NOMO-1 treated with DMSO at 0.1 percent for 48 hours (cell line): ENCODE data around the gene CDH13.

Experiments used
- DNase-seq: peaks from one replicate; lab custom pipeline; 2025; ENCODE audit not compliant: unreplicated experiment; lab: John Stamatoyannopoulos, UW

The CDH13 gene

DNA sequence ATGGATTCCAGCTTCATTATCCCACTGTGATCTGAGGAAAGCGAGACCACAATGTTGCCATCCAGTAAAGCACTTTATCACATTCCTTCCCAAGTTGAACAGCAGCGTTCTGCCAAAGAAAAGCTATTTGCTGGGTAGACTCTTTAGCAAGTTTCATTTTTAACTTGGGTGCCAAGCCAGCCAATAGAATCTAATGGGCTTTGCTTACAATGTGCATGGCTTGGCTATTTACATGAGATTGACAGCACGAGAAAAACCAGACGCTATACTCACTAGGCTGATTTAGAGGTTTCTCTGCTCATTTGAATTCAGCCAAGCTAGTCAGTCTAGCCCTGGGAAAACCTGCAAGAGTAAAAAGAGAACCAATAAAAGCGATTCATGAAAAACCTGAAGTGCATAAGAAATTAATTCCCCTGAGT is 108.9 kb downstream of the CDH13 start:
- DNase-seq, result no peak

DNA sequence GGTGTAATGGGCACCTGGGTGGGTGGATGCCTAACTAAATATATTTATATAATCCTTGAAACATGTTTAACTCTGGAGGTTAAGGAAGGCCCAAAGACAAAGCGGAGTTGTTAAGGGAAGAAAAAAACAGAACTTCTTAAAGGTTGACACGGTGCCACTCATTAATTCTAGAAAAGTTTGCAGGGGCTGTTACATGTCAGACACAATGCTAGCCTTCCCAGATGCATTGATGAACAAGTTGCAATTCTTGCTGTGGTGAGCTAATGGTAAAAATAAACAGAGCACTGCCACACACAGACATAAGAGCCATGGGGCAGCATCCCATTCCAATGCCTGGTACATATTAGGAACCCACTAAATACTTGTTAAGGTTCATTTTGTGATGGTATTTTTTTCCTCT is 109.5 kb downstream of the CDH13 start:
- no peak for DNase-seq

DNA sequence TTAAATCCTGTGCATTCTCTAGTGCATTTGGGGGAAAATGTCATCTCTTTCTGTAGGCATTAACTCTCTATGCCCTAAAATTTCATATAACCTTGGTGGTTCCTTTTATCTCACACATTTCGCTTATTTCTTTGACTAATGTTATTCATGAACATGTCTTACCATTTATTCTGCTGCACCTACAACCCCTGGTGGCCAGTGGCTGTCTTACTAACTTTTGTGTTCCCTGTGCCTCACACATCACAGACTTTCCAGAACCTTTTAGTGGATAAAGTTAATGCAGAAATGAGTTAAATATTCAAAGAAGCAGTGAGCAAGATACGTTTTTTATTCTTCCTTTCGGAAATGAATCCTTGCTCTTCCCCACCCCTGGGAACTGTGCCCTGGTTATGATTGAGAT is 111.9 kb downstream of the CDH13 start:
- DNase-seq, result no peak

DNA sequence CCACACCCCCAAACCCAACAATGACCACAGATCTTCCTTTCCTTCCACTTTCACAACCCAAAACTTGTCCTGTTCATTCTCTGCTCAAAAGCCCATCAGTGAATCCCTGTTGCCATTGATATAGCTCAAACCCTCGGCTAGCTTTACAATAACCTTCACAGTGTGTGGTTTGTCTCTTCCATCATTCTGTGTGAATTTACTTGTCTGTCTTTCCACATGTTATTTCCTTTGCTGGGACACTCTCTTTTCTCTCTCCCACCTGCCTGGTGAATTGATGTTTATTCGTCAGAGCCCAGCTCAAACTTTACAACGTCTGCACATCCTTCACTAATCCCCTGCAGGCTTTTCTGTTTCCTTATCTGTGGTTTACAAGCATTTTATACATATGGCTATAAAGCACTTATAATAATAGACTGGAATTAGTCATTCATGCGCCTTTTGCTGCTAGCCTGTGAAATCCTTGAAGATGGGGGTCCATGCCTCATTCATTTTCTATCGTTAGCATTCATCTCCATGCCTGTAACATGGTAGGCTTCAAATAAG is 114.4 kb downstream of the CDH13 start:
- DNase-seq, result no peak

DNA sequence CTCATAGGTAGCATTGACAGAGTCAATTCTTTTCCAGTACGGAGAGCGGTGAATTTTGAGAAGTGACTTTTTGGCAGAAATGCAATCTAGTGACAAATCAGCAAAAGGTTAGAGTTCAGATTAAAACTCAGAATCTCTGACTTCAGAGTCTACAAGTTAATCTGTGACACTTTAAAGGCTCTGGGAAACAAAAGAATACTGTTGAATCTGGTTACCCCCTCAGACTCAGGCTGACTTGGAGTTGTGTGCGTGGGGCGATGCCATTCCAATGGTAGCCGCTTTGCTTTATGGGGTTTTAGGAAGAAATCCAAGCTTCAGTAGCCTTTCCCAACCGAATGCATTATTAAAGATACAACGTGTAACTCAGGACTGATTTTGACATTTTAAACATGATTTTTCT is 118.2 kb downstream of the CDH13 start:
- no peak for DNase-seq

DNA sequence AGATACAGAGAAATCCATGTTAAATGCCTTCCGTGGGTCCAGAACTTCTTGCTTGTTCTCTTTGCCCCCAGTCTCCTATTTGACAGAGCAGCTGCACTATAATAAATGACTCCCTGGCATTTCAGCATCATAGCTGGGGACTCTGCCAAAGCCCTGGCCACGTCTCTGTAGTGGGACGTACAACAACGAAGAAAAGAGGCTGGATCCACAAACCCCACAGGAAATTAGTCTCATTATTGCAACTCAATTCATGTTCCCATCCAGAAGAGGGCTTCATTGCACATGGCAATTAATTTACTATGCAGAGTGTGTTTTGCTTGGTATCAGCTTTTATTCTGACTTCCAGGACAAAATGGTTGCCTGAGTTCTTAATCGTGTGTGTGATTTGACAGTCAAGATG is 121.3 kb downstream of the CDH13 start:
- DNase-seq, result no peak

DNA sequence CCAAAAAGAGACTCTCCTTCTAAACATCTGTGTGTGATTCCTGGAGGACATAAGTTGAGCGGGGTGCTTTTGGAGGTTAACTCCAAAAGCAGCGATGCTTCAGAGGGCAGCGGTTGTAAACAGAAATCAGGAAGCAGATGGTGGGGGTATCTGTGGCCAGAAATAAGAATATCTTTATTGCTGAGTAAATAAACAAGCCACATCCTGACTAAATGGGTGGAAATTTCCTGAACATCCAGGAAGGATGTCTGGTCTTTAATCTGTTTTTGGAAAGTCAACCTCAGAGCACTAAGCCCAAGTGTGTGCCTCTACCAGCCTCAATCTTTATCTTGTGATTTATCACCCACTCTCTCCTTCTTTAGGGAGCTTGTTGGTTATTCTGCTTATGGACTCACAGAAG is 123.3 kb downstream of the CDH13 start:
- DNase-seq, result no peak

DNA sequence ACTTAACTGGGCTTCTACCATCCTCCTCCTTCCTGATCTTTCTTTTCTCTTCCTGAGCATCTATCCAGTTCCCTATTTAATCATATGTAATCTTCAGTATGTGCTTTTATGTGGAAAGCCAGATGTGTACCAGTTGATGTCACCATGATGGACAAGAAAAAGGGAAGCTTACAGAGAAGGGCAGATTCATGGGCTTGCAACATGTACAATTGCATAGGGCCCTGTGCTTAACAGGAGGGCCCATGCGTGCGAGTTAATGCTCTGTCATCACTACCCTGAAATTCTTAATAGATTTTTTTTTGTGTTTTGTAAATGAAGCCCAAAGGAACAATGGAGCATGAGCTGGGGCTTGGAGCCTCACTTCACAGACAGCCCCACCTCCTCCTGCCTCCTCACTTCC is 124.3 kb downstream of the CDH13 start:
- DNase-seq, result no peak

DNA sequence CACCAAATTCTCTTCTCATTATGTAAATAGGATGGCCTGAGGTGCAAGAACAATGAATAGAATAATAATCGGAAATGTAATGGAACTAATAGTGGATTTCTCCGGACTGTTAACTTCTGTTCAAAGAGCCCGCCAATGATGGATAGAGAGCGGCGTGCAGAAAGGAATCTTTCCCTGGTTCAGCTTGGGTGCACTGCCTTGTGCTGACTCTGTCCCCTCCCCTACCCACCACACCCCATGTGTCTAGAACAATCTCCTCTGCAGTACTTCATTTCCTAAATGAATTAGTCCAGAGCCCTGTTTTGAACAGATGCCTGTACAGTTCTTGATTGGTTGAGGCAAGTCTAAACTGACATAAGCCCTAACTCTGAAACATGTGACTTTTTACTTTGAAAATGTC is 125.4 kb downstream of the CDH13 start:
- DNase-seq, result no peak

DNA sequence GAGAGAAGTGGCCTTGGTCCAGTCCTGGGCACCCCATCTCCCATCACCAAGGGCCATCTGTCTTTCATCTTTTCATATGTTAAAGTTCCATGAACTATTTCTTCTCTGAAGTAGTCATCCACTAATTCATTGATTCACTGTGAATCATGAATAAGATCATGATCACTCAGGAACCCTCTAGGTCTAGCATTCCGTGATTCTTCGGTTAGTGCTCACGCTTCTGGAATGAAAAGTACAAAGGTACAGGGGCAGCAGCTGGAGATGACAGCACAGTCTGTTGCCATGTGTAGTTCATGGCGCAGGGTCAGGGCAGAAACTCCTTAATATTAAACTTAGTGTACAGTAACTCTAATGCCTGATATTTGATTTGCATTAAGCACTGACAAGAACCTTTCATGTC is 127.1 kb downstream of the CDH13 start:
- DNase-seq, result no peak

DNA sequence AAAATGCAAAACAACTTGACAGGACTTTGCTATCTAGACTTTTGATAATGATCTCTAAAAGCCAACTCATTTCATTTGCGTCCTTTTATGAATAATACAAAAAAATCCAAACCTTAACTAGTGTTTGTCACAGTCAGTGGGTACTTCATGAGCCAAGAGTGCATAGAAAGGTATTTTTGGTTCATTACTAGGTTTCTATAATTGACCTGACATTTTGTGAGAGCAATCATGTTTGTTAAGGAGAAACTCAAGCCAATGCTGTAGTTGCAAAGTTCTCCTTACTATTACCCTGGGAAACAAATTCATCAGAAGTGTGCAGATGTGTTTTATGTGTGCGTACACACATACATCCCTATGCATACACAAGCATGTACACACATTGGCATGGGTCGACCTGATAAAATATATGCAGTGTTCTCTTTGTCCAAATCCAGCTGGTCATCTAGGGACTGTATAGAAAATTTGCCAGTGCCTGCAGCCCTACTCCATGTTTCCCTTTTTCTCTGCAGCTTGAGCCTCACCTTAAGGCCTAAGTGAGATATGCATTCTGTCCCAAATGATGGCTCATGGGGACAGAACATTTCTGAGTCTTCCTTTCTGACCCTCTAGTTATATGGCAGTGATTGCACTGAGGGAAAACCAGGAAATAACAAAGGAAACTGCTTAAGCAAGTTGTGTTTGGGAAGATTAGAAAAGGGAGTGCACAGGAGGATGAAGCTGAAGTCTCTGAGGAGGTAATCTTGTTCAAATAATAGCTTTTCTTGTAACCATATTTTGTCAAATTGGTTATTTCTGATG is 128.1 kb downstream of the CDH13 start:
- no peak for DNase-seq

DNA sequence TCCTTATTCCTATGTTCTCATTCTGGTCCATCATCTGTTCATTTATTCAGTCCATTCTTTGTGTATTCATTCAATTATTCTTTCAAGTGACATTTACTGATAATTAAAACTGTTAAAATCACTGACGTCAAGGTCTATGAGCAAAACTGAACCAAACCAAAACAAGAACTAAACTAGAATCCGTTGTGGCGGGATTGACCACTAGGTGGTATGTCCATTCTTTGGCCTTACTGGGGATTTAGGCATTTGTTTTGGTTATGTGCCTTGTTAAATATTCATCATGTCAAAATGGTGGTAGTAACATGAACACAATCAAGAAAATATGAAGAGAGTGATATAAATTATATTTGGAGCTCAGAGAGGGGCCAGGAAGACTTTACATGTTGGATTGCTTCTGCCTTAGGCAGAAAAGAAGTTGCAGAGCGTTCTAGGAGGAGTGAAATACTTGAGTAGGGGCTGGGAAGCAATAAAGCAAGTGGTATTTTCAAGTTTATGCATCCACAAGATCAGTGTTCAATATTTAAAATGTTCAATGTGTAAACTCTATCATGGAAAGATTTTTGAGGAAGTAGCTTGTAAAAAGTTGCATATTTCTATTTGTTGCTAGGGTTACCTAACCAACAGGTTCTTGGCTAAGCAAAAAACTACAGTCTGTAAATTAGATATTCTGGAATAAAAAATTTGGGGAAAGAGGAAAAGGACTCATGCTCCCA is 129.0 kb downstream of the CDH13 start:
- DNase-seq, result no peak

DNA sequence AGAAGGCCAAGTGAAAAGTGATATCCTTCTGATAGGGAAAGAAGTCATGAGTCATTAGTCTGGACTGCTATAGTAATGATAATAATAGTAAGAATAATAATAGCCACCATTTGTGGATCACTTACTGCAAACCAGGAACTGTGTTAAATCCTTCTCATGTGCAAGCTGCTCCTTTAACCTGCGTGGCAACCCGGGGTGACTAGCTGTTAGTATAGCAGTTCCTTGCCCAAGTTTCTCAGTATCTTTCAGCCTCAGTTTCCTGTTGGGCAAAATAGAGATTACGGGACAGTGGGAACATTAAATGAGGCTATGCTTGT is 129.5 kb downstream of the CDH13 start:
- no peak for DNase-seq

DNA sequence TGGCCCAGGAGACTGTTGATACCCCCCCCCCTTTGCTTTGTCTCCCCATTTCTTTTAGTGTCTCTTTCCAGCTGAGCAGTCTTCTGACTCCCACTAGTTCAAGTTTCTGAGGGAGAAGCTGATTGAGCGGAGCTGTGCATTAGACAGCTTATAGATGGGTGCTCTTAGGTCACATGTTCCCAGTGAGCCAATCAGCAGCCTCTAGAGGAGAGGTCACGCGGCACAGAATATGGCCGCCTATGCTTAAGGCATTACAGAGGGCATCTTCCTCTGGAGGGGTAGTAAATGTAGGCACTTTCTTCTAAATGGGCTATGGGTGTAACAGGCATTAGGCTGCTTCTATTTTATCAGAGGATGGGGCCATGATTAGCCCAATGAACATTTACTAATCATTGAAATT is 131.6 kb downstream of the CDH13 start:
- DNase-seq, result no peak

DNA sequence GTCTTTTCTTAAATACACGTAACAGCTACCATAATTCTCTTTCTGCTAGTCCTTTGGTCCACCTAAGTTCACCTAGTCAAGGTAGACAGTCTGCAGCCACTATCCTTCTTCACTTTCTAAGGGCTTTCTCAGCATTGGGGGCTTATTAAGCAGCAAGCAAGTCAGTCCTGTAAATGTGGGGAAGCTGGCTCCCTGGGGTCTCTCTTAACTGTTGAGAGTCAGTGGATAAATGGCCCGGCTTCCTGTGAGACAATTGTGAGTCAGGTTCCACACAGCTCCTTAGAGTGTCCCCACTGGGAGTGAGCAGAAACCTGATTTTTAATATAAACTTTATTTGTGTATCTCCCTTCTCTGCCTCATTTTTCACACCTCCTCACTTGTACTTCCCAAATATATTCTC is 132.1 kb downstream of the CDH13 start:
- DNase-seq, result no peak

DNA sequence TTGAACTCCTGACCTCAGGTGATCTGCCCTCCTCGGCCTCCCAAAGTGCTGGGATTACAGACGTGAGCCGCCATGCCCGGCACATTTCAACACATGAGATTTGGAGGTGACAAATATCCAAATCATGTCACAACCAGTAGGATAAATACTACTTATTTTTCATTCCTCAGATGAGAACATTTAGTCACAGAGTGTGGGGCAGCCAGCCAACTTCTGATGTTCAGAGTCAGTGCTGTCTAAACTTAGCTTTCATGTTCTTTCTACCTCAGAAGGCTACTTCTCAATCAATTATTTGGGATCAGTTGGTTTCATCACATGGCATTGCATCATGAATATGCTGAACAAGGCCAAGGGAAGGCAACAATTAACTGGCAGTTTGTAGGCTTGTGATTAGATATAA is 134.5 kb downstream of the CDH13 start:
- DNase-seq, result no peak

DNA sequence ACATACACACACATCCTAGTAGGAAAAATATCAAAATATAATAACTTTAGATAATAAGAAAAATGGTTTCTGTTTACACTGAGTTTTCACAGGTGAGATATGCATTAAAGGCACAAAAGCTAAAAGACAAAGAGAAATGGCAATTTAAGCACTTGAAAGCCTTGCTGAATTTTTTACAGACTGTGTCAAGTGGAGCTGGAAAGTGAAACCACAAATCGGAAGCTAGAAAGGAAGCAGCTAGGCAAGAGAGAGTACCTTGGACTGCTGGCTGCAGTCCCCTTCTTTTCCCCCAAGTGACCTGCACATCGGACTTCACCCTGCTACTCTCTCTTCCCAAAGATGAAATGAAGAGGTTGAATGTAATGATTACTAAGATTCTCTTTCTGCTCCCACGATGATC is 135.1 kb downstream of the CDH13 start:
- DNase-seq, result no peak

DNA sequence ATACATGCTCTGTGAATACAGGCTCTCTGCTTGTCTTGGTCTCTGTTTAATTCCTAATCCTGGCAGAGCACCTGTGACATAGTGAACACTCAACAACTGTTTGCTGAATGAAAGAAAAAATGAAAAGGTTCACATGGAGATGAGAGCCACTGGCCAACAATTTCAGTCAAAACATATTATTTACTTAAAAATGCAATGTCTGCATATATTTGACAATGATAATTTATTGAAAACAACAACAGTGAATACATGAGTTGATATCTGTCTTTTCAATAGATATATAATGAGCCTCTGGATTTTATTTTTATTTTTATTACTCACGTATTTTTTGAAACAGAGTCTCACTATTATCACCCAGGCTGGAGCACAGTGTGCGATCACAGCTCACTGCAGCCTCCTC is 136.6 kb downstream of the CDH13 start:
- DNase-seq, result no peak

DNA sequence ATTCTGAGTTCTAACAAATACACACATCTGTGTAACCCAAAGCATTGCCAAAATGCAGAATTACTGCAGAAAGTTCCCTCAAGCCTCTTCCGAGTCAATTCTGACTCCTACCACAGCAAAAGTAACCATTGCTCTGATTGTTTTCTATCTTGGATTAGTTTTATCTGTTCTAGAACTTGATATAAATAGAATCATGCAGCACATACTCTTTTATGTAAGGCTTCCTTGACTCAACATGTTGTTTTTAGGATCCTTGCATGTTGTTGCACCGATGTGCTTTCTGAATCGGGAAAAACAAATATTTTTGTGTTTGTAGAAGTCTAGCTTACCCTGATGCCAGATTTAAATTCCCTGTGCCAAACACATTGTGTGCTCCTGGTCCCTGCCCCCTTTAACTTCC is 140.4 kb downstream of the CDH13 start:
- DNase-seq, result no peak

DNA sequence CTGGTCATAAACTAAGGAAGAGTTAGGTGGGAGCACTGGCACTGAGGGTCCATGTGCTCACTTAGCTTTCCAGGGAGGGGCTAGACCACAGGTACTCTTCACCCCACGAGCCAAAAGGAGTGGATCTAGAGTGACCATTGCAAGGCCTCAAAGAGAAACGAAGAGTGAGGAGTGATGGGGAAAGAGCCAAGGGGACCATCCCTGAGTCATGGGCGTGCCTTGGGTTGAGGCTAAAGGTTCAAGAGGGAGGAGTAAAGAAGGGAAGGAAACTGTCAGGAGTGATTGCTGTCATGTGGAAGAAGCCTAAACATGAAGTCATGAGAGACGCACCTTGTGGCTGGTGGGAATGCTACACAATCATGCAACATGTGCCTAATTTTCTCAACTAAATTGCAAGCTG is 141.0 kb downstream of the CDH13 start:
- DNase-seq, result no peak

DNA sequence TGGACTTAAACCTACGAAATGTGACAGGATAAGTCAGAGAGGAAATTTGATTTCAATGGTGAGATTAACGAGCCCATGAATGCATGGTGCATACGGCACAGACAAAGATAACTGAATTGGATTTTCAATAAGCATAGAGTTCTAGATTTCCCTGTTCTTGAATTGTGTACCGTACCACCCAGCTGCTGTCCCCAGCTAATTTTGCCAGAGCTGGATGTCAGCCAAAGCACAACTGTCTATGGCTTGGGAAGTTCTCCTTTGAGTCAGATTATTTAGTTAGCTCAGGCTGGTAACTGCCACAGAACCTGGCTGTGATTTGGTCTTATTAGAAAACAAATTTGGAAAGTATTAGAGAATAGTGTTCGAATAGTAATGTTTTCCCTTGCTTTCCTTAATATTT is 143.1 kb downstream of the CDH13 start:
- no peak for DNase-seq

DNA sequence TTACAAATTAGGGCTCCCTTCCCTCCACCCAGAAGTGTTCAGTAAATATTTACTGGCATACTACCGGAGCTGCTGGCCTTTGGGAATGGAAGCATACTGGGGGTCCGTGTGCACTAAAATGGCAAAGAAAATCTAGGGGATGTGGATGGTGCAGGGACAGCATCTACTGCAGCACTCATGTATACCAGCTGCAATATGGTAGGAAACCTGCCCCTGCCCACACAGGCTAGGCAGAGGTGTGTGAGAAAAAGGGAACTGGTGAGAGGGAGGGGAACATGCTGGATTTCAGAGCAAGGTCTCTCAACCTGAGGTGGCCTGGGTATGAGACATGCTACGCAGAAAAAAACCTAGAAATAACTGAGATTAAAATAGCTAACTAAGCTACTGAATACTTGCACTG is 145.4 kb downstream of the CDH13 start:
- DNase-seq, result no peak

DNA sequence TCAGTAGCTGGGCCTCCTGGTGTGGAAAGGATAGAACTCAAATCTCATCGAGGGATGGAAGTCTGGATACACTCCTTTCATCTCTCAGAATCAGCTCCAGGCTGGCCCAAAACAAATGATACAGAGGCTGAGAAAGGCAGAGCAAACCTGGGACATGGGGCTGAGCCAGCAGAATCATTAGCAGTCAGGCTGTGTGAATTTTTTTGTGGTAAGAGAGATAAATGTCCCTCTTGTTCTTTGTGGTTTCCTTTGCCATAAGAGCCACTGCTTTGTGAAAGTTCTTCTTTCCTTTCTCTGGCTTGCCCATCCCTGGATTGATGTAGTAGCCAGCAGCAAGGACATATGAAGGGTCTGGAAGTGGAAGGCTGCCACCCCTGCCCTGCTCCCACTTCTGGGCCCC is 146.2 kb downstream of the CDH13 start:
- no peak for DNase-seq
